MM.1S (cell line): Measurements from ENCODE around the gene TEAD4.

Experiments
- EZH2 ChIP-seq: fragments of 300-600 bp; sonication (generic); optimal IDR thresholded peaks from 2 replicates; pipeline ENCODE3; 2017; ENCODE audit warnings: low read depth, mild to moderate bottlenecking, antibody characterized with exemption, low read length, mixed read lengths
- TF ChIP-seq, protein P1 (sequence below): fragments of 300-600 bp; sonication (generic); IDR thresholded peaks from 2 replicates; pipeline ENCODE4 v1.5.1; 2016; ENCODE audit warnings: antibody characterized with exemption, low read length, mixed read lengths

DNA sequence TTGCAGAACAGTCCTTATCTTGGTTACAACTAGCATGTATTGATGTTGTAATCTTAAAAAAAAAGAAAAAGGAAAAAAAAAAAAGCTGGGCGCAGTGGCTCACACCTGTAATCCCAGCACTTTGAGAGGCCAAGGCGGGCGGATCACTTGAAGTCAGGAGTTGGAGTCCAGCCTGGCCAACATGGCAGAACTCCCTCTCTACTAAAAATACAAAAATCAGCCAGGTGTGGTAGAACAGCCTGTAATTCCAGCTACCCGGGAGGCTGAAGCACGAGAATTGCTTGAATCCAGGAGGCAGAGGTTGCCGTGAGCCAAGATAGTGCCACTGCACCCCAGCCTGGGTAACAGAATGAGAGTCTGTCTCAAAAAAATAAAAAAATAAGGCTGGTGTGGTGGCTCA is 25.6 kb upstream of the TEAD4 start:
- TF ChIP-seq, protein P1, sequence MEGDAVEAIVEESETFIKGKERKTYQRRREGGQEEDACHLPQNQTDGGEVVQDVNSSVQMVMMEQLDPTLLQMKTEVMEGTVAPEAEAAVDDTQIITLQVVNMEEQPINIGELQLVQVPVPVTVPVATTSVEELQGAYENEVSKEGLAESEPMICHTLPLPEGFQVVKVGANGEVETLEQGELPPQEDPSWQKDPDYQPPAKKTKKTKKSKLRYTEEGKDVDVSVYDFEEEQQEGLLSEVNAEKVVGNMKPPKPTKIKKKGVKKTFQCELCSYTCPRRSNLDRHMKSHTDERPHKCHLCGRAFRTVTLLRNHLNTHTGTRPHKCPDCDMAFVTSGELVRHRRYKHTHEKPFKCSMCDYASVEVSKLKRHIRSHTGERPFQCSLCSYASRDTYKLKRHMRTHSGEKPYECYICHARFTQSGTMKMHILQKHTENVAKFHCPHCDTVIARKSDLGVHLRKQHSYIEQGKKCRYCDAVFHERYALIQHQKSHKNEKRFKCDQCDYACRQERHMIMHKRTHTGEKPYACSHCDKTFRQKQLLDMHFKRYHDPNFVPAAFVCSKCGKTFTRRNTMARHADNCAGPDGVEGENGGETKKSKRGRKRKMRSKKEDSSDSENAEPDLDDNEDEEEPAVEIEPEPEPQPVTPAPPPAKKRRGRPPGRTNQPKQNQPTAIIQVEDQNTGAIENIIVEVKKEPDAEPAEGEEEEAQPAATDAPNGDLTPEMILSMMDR = no peak
- no peak for TF ChIP-seq EZH2
